Measurements from ENCODE around the gene ASB1. TPM values are rescaled to one million over a fixed set of nuclear protein-coding genes. Genes with fewer than 3 reads are reported as not detected.

Gene ASB1
- total RNA-seq, 1 donor from 2014 or later, result 8.5 TPM

GRCh38 chr2:238461051-238461450 lies 34.3 kb downstream of the ASB1 start:
- TF ChIP-seq CTCF (IDR thresholded peaks at IDR 0.05; ENCODE audit: unreplicated experiment), result no peak
- H3K27ac Mint-ChIP-seq (ENCODE audit: unreplicated experiment), result no peak overlapping the region
- DNase-seq (ENCODE audit: low spot score), result no peak
- no peaks in the 10 kb centered on the region for H3K9me3 Mint-ChIP-seq (ENCODE audit: unreplicated experiment)
- H3K27me3 Mint-ChIP-seq (ENCODE audit: unreplicated experiment), result peaks cover 7% of the 10 kb centered on the region
- H3K4me1 Mint-ChIP-seq (ENCODE audit: unreplicated experiment), result no peaks in the 10 kb centered on the region
- H3K4me3 Mint-ChIP-seq (ENCODE audit: unreplicated experiment), result no peak overlapping the region
- H3K36me3 Mint-ChIP-seq (ENCODE audit: low read depth, unreplicated experiment), result peaks cover 3% of the 10 kb centered on the region

GRCh38 chr2:238461491-238461890 lies 34.8 kb downstream of the ASB1 start:
- Mint-ChIP-seq H3K27me3 (ENCODE audit: unreplicated experiment) (peaks cover 7% of the 10 kb centered on the region), H3K4me1 (ENCODE audit: unreplicated experiment) (no peaks in the 10 kb centered on the region), H3K27ac (ENCODE audit: unreplicated experiment) (no peak overlapping the region), H3K4me3 (ENCODE audit: unreplicated experiment) (no peak overlapping the region), H3K36me3 (ENCODE audit: low read depth, unreplicated experiment) (peaks cover 3% of the 10 kb centered on the region), H3K9me3 (ENCODE audit: unreplicated experiment) (no peaks in the 10 kb centered on the region)
- TF ChIP-seq CTCF (IDR thresholded peaks at IDR 0.05; ENCODE audit: unreplicated experiment), result no peak
- DNase-seq (ENCODE audit: low spot score), result no peak

- Mint-ChIP-seq H3K27me3 (ENCODE audit: unreplicated experiment) (peaks cover 7% of the 10 kb centered on the region), H3K36me3 (ENCODE audit: low read depth, unreplicated experiment) (peaks cover 3% of the 10 kb centered on the region), H3K4me1 (ENCODE audit: unreplicated experiment) (no peaks in the 10 kb centered on the region), H3K4me3 (ENCODE audit: unreplicated experiment) (no peak overlapping the region), H3K27ac (ENCODE audit: unreplicated experiment) (no peak overlapping the region), H3K9me3 (ENCODE audit: unreplicated experiment) (no peaks in the 10 kb centered on the region)
- no peak for TF ChIP-seq CTCF (IDR thresholded peaks at IDR 0.05; ENCODE audit: unreplicated experiment)
- no peak for DNase-seq (ENCODE audit: low spot score)
Measured at GRCh38 chr2:238461916-238462315, 35.2 kb downstream of the ASB1 start.

- Mint-ChIP-seq H3K9me3 (ENCODE audit: unreplicated experiment) (no peaks in the 10 kb centered on the region), H3K4me1 (ENCODE audit: unreplicated experiment) (no peaks in the 10 kb centered on the region), H3K27ac (ENCODE audit: unreplicated experiment) (no peak overlapping the region), H3K4me3 (ENCODE audit: unreplicated experiment) (no peak overlapping the region), H3K27me3 (ENCODE audit: unreplicated experiment) (peaks cover 7% of the 10 kb centered on the region), H3K36me3 (ENCODE audit: low read depth, unreplicated experiment) (peaks cover 3% of the 10 kb centered on the region)
- no peak for DNase-seq (ENCODE audit: low spot score)
- TF ChIP-seq CTCF (IDR thresholded peaks at IDR 0.05; ENCODE audit: unreplicated experiment), result peak; percentile 74
Measured at GRCh38 chr2:238462782-238463396, 36.2 kb downstream of the ASB1 start.

GRCh38 chr2:238464389-238464788 lies 37.7 kb downstream of the ASB1 start:
- Mint-ChIP-seq H3K4me3 (ENCODE audit: unreplicated experiment) (no peak overlapping the region), H3K36me3 (ENCODE audit: low read depth, unreplicated experiment) (peaks cover 3% of the 10 kb centered on the region), H3K27ac (ENCODE audit: unreplicated experiment) (no peak overlapping the region), H3K9me3 (ENCODE audit: unreplicated experiment) (no peaks in the 10 kb centered on the region), H3K4me1 (ENCODE audit: unreplicated experiment) (no peaks in the 10 kb centered on the region), H3K27me3 (ENCODE audit: unreplicated experiment) (peaks cover 4% of the 10 kb centered on the region)
- DNase-seq (ENCODE audit: low spot score), result no peak
- TF ChIP-seq CTCF (IDR thresholded peaks at IDR 0.05; ENCODE audit: unreplicated experiment), result no peak
